DOHH2 (cell line): ENCODE measurements around the gene CFAP92.

Experiments
- H3F3A ChIP-seq: fragments of 200-600 bp; sonication (generic), shearing (Covaris generic); 2 replicates; pipeline ENCODE4 v1.6.0; 2016; ENCODE audit warnings: antibody characterized with exemption, mild to moderate bottlenecking; ENCODE audit not compliant: control insufficient read depth, insufficient read depth
- H3K27ac ChIP-seq: fragments of 200-600 bp; sonication (generic); 2 replicates; pipeline ENCODE4 v1.5.1; 2014; ENCODE audit warnings: low read depth, mild to moderate bottlenecking, low read length, moderate library complexity
- H3K27me3 ChIP-seq: fragments of 200-600 bp; sonication (generic); 2 replicates; pipeline ENCODE4 v1.6.1; 2014; ENCODE audit warnings: mild to moderate bottlenecking, low read length, mixed read lengths; ENCODE audit not compliant: control insufficient read depth
- H3K36me3 ChIP-seq: fragments of 200-600 bp; sonication (generic); 2 replicates; pipeline ENCODE4 v1.6.1; 2014; ENCODE audit warnings: mild to moderate bottlenecking, low read length, moderate library complexity, mixed read lengths; ENCODE audit not compliant: control insufficient read depth
- H3K4me1 ChIP-seq: fragments of 200-600 bp; sonication (generic); 2 replicates; pipeline ENCODE4 v1.6.1; 2014; ENCODE audit warnings: mild to moderate bottlenecking, low read length, mixed read lengths; ENCODE audit not compliant: control insufficient read depth
- H3K4me2 ChIP-seq: fragments of 200-600 bp; sonication (generic); 2 replicates; pipeline ENCODE4 v1.6.0; 2014; ENCODE audit warnings: mild to moderate bottlenecking, low read length, moderate library complexity
- H3K4me3 ChIP-seq: fragments of 200-600 bp; sonication (generic); 2 replicates; pipeline ENCODE4 v1.5.1; 2014; ENCODE audit warnings: mild to moderate bottlenecking, low read length, mixed read lengths
- H3K79me2 ChIP-seq: fragments of 200-600 bp; sonication (generic); 2 replicates; pipeline ENCODE4 v1.6.1; 2014; ENCODE audit warnings: mild to moderate bottlenecking, low read length, mixed read lengths; ENCODE audit not compliant: control insufficient read depth
- H3K9me2 ChIP-seq: fragments of 200-600 bp; sonication (generic); replicated peaks from 2 replicates; pipeline ENCODE4 v1.6.1; 2014; ENCODE audit warnings: mild to moderate bottlenecking, low read length, mixed read lengths; ENCODE audit not compliant: control insufficient read depth
- H3K9me3 ChIP-seq: fragments of 200-600 bp; sonication (generic); 2 replicates; pipeline ENCODE4 v1.6.1; 2014; ENCODE audit warnings: antibody characterized with exemption, low read length, mixed read lengths; ENCODE audit not compliant: control insufficient read depth, insufficient read depth
- H4K20me1 ChIP-seq: fragments of 200-600 bp; sonication (generic); 2 replicates; pipeline ENCODE4 v1.6.0; 2014; ENCODE audit warnings: low read depth, mild to moderate bottlenecking, antibody characterized with exemption, low read length, moderate library complexity; ENCODE audit not compliant: control insufficient read depth, insufficient read depth
- EZH2phosphoT487 ChIP-seq: fragments of 200-600 bp; sonication (generic); IDR thresholded peaks from 2 replicates; pipeline ENCODE4 v1.6.1; 2017; ENCODE audit warnings: borderline replicate concordance, mild to moderate bottlenecking, antibody characterized with exemption, low read length, moderate library complexity, mixed read lengths
- TF ChIP-seq, protein P1 (sequence below): fragments of 200-600 bp; sonication (generic); IDR thresholded peaks from one replicate; pipeline ENCODE4 v1.5.1; 2014; ENCODE audit warnings: antibody characterized with exemption, mild to moderate bottlenecking, low read depth, low read length; ENCODE audit not compliant: poor library complexity, severe bottlenecking

Gene CFAP92

DNA sequence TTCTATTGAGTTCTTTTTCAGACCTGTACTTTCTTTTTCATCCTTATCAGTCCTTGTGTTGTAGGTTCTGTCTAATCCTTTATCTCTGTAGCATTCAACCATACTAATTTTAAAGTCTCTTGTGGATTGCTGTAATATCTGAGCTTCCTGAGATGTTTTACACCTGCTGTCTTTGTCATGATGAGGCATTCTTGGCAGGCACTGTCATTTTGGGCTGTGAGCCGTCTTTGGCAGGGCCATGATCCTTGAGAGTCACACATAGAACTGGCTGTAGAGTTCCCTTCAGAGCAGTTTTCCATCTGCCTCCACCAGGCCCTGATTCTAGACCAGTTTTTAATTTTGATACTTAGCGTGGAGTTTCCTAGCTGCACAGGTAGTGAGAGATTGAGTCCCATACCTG lies 13.9 kb upstream of the CFAP92 start:
- Histone ChIP-seq H3K4me3 (no peak overlapping the region), H3K9me3 (no peaks in the 10 kb centered on the region), H3K4me1 (peaks cover 9% of the 10 kb centered on the region), H3K79me2 (no peaks in the 10 kb centered on the region), H3K4me2 (no peak overlapping the region), H4K20me1 (no peaks in the 10 kb centered on the region), H3K27me3 (peaks cover 6% of the 10 kb centered on the region), H3K36me3 (no peaks in the 10 kb centered on the region), H3K9me2 (no peaks in the 10 kb centered on the region), H3K27ac (no peak overlapping the region), H3F3A (no peaks in the 10 kb centered on the region)
- no peak for TF ChIP-seq EZH2phosphoT487
- TF ChIP-seq, protein P1, sequence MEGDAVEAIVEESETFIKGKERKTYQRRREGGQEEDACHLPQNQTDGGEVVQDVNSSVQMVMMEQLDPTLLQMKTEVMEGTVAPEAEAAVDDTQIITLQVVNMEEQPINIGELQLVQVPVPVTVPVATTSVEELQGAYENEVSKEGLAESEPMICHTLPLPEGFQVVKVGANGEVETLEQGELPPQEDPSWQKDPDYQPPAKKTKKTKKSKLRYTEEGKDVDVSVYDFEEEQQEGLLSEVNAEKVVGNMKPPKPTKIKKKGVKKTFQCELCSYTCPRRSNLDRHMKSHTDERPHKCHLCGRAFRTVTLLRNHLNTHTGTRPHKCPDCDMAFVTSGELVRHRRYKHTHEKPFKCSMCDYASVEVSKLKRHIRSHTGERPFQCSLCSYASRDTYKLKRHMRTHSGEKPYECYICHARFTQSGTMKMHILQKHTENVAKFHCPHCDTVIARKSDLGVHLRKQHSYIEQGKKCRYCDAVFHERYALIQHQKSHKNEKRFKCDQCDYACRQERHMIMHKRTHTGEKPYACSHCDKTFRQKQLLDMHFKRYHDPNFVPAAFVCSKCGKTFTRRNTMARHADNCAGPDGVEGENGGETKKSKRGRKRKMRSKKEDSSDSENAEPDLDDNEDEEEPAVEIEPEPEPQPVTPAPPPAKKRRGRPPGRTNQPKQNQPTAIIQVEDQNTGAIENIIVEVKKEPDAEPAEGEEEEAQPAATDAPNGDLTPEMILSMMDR: no peak

DNA sequence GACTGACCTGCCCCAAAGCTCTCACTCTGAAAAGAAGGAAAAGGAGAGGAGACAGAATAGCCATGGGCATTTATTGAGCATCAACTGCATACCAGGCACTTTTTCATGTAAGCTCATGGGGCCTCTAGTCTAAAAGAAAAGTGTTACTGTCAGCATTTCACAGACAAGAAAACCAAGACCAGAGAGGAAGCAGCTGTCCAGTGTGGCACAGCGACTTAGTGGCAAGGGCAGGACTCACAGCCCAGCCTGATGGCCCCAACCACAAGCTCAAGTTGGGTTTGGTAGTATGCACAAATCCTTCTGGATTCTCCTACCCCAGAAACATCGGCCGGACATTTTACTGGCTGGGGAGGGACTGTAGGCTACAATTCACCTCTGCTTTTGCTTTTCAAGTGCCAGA lies 13.0 kb upstream of the CFAP92 start:
- TF ChIP-seq, protein P1: no peak
- TF ChIP-seq EZH2phosphoT487: no peak
- Histone ChIP-seq H3K4me1 (peaks cover 9% of the 10 kb centered on the region), H3K36me3 (no peaks in the 10 kb centered on the region), H3K4me2 (no peak overlapping the region), H3F3A (no peaks in the 10 kb centered on the region), H4K20me1 (no peaks in the 10 kb centered on the region), H3K9me2 (no peaks in the 10 kb centered on the region), H3K9me3 (no peaks in the 10 kb centered on the region), H3K4me3 (no peak overlapping the region), H3K79me2 (no peaks in the 10 kb centered on the region), H3K27ac (no peak overlapping the region), H3K27me3 (peaks cover 15% of the 10 kb centered on the region)

DNA sequence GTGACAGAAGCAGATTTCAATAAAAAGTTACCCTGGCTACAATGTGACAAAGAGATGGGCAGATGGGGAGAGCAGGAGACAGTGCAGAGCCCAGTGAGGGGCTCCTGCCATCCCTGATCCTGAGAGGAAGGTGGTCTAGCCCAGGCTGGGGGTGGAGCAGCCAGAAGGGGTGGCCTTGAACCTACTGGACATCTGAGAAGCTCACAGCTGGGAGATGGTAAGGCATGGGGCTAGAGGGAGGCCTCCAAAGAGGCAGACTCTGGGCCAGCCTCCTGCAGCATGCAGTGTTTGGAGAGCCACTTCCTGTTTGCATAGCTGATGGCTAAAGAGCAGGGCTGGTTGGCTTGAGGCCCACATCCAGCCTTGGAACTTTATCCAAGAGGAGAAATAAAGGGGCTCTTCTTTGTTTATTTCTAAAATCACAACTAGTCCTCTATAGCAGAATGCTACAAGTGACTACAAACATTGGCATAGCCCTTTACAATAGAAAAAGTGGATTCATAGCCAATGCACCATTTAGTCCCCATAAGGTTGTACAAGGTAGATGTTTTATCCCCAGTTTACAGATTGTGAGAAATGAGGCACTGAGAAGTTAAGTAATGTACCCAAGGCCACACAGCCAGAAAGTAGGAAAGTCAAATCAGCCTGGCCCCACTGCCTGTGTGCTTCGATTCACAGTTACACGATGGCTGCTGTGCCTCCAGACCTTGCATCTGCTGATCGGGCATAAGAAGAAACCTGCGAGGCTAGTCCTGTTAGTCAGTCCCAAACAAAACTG lies 11.8 kb upstream of the CFAP92 start:
- TF ChIP-seq, protein P1: no peak
- TF ChIP-seq EZH2phosphoT487: no peak
- no peak overlapping the region for H3K27ac ChIP-seq
- no peak overlapping the region for H3K4me2 ChIP-seq
- no peaks in the 10 kb centered on the region for H3K36me3 ChIP-seq
- no peaks in the 10 kb centered on the region for H3K9me2 ChIP-seq
- H3F3A ChIP-seq: no peaks in the 10 kb centered on the region
- H3K79me2 ChIP-seq: no peaks in the 10 kb centered on the region
- peaks cover 20% of the 10 kb centered on the region for H3K27me3 ChIP-seq
- H3K4me1 ChIP-seq: peaks cover 9% of the 10 kb centered on the region
- H3K4me3 ChIP-seq: no peak overlapping the region
- no peaks in the 10 kb centered on the region for H3K9me3 ChIP-seq
- H4K20me1 ChIP-seq: no peaks in the 10 kb centered on the region
